HEK293 (cell line): ENCODE data around the gene DACT1.
A peak's percentile ranks its signal among the peaks of the same experiment; 100 is the strongest.

Experiments
- CTCF ChIA-PET: fragments of 350-600 bp; formaldehyde crosslinking; extraction: SDS; loops from one replicate; lab custom pipeline; 2021; ENCODE audit warnings: antibody characterized with exemption; lab: Yijun Ruan, JAX
- POLR2A ChIA-PET: fragments of 300-600 bp; formaldehyde crosslinking; extraction: SDS; loops from one replicate; lab custom pipeline; 2020; ENCODE audit warnings: antibody characterized with exemption, inconsistent platforms; lab: Yijun Ruan, JAX
- H3K27ac ChIP-seq: fragments of 200-500 bp; sonication (Bioruptor generic); 2 replicates; pipeline ENCODE4 v1.5.1; 2014; ENCODE audit warnings: low read depth, low read length, control low read depth, inconsistent platforms; ENCODE audit errors: extremely low read depth
- H3K36me3 ChIP-seq, 2 experiments: fragments of 200-500 bp in 1 of 2; sonication (Bioruptor generic) in 1 of 2; 1 replicate in 1 of 2; 2 replicates in 1 of 2; pipeline ENCODE4 v1.5.1; 2014 to 2017; ENCODE audit warnings: inconsistent platforms in 2 of 2, low read length in 2 of 2; ENCODE audit not compliant: control insufficient read depth in 2 of 2, insufficient read depth in 1 of 2
- H3K4me1 ChIP-seq: fragments of 200-500 bp; sonication (Bioruptor generic); 2 replicates; pipeline ENCODE4 v1.5.1; 2014; ENCODE audit warnings: mild to moderate bottlenecking, low read length, inconsistent platforms; ENCODE audit not compliant: control insufficient read depth, insufficient read depth
- H3K4me3 ChIP-seq: 2 replicates; pipeline ENCODE4 v1.5.1; 2011; ENCODE audit warnings: low read depth, mild to moderate bottlenecking, control low read depth, low read length, moderate library complexity
- H3K9me3 ChIP-seq: fragments of 200-500 bp; sonication (Bioruptor generic); 2 replicates; pipeline ENCODE4 v1.5.1; 2014; ENCODE audit warnings: low read depth, low read length, inconsistent platforms; ENCODE audit not compliant: control insufficient read depth, insufficient read depth
- EGR2 ChIP-seq: fragments of 450-650 bp; formaldehyde crosslinking; IDR thresholded peaks from 2 replicates; pipeline ENCODE4 v1.5.1; 2016; ENCODE audit warnings: low read depth, missing biosample characterization, missing genetic modification characterization
- FEZF1 ChIP-seq: fragments of 450-650 bp; formaldehyde crosslinking; IDR thresholded peaks from 2 replicates; pipeline ENCODE4 v1.5.1; 2016; ENCODE audit warnings: missing biosample characterization, missing genetic modification characterization
- GLIS2 ChIP-seq: fragments of 450-650 bp; formaldehyde crosslinking; IDR thresholded peaks from 2 replicates; pipeline ENCODE4 v1.5.1; 2016; ENCODE audit warnings: missing biosample characterization, missing genetic modification characterization
- OSR2 ChIP-seq: fragments of 450-650 bp; formaldehyde crosslinking; IDR thresholded peaks from 2 replicates; pipeline ENCODE4 v1.5.1; 2016; ENCODE audit warnings: missing biosample characterization, missing genetic modification characterization
- PRDM4 ChIP-seq: fragments of 450-650 bp; formaldehyde crosslinking; IDR thresholded peaks from 2 replicates; pipeline ENCODE4 v1.5.1; 2017; ENCODE audit warnings: missing biosample characterization, missing genetic modification characterization
- TRIM28 ChIP-seq: IDR thresholded peaks from 2 replicates; pipeline ENCODE4 v1.6.1; 2011; ENCODE audit warnings: low read length, control low read depth, borderline replicate concordance
- ZBTB17 ChIP-seq: fragments of 450-650 bp; formaldehyde crosslinking; IDR thresholded peaks from 2 replicates; pipeline ENCODE4 v1.5.1; 2016; ENCODE audit warnings: missing biosample characterization, missing genetic modification characterization
- ZBTB7A ChIP-seq: fragments of 450-650 bp; formaldehyde crosslinking; IDR thresholded peaks from 2 replicates; pipeline ENCODE4 v1.5.1; 2016; ENCODE audit warnings: low read depth, missing biosample characterization, missing genetic modification characterization
- ZBTB8A ChIP-seq: fragments of 450-650 bp; formaldehyde crosslinking; IDR thresholded peaks from 2 replicates; pipeline ENCODE4 v1.5.1; 2016; ENCODE audit warnings: missing biosample characterization, missing genetic modification characterization
- ZEB2 ChIP-seq: fragments of 450-650 bp; formaldehyde crosslinking; IDR thresholded peaks from 2 replicates; pipeline ENCODE4 v1.5.1; 2016; ENCODE audit warnings: missing biosample characterization, missing genetic modification characterization
- ZFP37 ChIP-seq: fragments of 450-650 bp; formaldehyde crosslinking; IDR thresholded peaks from 2 replicates; pipeline ENCODE4 v1.5.1; 2016; ENCODE audit warnings: missing biosample characterization, missing genetic modification characterization
- ZIC2 ChIP-seq: fragments of 450-650 bp; formaldehyde crosslinking; IDR thresholded peaks from 2 replicates; pipeline ENCODE4 v1.5.1; 2016; ENCODE audit warnings: missing biosample characterization, missing genetic modification characterization
- ZNF10 ChIP-seq: fragments of 450-650 bp; formaldehyde crosslinking; IDR thresholded peaks from 2 replicates; pipeline ENCODE4 v1.5.1; 2017; ENCODE audit warnings: missing biosample characterization, missing genetic modification characterization
- ZNF121 ChIP-seq: fragments of 450-650 bp; formaldehyde crosslinking; IDR thresholded peaks from 2 replicates; pipeline ENCODE4 v1.5.1; 2016; ENCODE audit warnings: missing biosample characterization, missing genetic modification characterization
- ZNF133 ChIP-seq: fragments of 450-650 bp; formaldehyde crosslinking; IDR thresholded peaks from 2 replicates; pipeline ENCODE4 v1.5.1; 2016; ENCODE audit warnings: missing biosample characterization, missing genetic modification characterization
- ZNF140 ChIP-seq: fragments of 450-650 bp; formaldehyde crosslinking; IDR thresholded peaks from 2 replicates; pipeline ENCODE4 v1.5.1; 2016; ENCODE audit warnings: missing biosample characterization, missing genetic modification characterization
- ZNF214 ChIP-seq: fragments of 450-650 bp; formaldehyde crosslinking; IDR thresholded peaks from 2 replicates; pipeline ENCODE4 v1.5.1; 2017; ENCODE audit warnings: missing biosample characterization, mild to moderate bottlenecking, missing genetic modification characterization, borderline replicate concordance
- ZNF221 ChIP-seq: fragments of 450-650 bp; formaldehyde crosslinking; IDR thresholded peaks from 2 replicates; pipeline ENCODE4 v1.5.1; 2017; ENCODE audit warnings: missing biosample characterization, missing genetic modification characterization, borderline replicate concordance
- ZNF23 ChIP-seq: fragments of 450-650 bp; formaldehyde crosslinking; IDR thresholded peaks from 2 replicates; pipeline ENCODE4 v1.5.1; 2016; ENCODE audit warnings: missing biosample characterization, missing genetic modification characterization, borderline replicate concordance
- ZNF248 ChIP-seq: fragments of 450-650 bp; formaldehyde crosslinking; IDR thresholded peaks from 2 replicates; pipeline ENCODE4 v1.5.1; 2017; ENCODE audit warnings: missing biosample characterization, missing genetic modification characterization
- ZNF274 ChIP-seq, 2 experiments: fragments of 200-500 bp in 1 of 2; fragments of 450-650 bp in 1 of 2; sonication (Bioruptor generic) in 1 of 2; formaldehyde crosslinking in 1 of 2; IDR thresholded peaks; 2 replicates each; pipeline versions ENCODE4 v1.5.1 to v1.6.1; 2014 to 2016; ENCODE audit warnings: borderline replicate concordance in 1 of 2, inconsistent platforms in 1 of 2, low read length in 1 of 2, missing biosample characterization in 1 of 2, missing genetic modification characterization in 1 of 2
- ZNF394 ChIP-seq: fragments of 450-650 bp; formaldehyde crosslinking; IDR thresholded peaks from 2 replicates; pipeline ENCODE4 v1.5.1; 2016; ENCODE audit warnings: missing biosample characterization, missing genetic modification characterization, mild to moderate bottlenecking, moderate library complexity, borderline replicate concordance
- ZNF423 ChIP-seq: fragments of 450-650 bp; formaldehyde crosslinking; IDR thresholded peaks from 2 replicates; pipeline ENCODE4 v1.5.1; 2016; ENCODE audit warnings: missing biosample characterization, missing genetic modification characterization
- ZNF48 ChIP-seq: fragments of 450-650 bp; formaldehyde crosslinking; IDR thresholded peaks from 2 replicates; pipeline ENCODE4 v1.5.1; 2016; ENCODE audit warnings: missing biosample characterization, missing genetic modification characterization
- ZNF513 ChIP-seq: fragments of 450-650 bp; IDR thresholded peaks from 2 replicates; pipeline ENCODE4 v1.5.1; 2018; ENCODE audit warnings: missing biosample characterization, missing genetic modification characterization
- ZNF514 ChIP-seq: fragments of 450-650 bp; formaldehyde crosslinking; IDR thresholded peaks from 2 replicates; pipeline ENCODE4 v1.5.1; 2016; ENCODE audit warnings: missing biosample characterization, missing genetic modification characterization
- ZNF544 ChIP-seq: fragments of 450-650 bp; formaldehyde crosslinking; IDR thresholded peaks from 2 replicates; pipeline ENCODE4 v1.5.0; 2017; ENCODE audit warnings: missing biosample characterization, missing genetic modification characterization
- ZNF548 ChIP-seq: fragments of 450-650 bp; formaldehyde crosslinking; IDR thresholded peaks from 2 replicates; pipeline ENCODE4 v1.5.1; 2016; ENCODE audit warnings: missing biosample characterization, missing genetic modification characterization
- ZNF624 ChIP-seq: fragments of 450-650 bp; formaldehyde crosslinking; IDR thresholded peaks from 2 replicates; pipeline ENCODE4 v1.5.1; 2017; ENCODE audit warnings: missing biosample characterization, missing genetic modification characterization
- ZNF76 ChIP-seq: fragments of 450-650 bp; formaldehyde crosslinking; IDR thresholded peaks from 2 replicates; pipeline ENCODE4; 2016; ENCODE audit warnings: low read depth, missing biosample characterization, missing genetic modification characterization, borderline replicate concordance
- ZSCAN23 ChIP-seq: fragments of 450-650 bp; formaldehyde crosslinking; IDR thresholded peaks from 2 replicates; pipeline ENCODE4 v1.5.1; 2016; ENCODE audit warnings: missing biosample characterization, missing genetic modification characterization
- ZSCAN30 ChIP-seq: fragments of 450-650 bp; IDR thresholded peaks from 2 replicates; pipeline ENCODE4 v1.5.1; 2018; ENCODE audit warnings: missing biosample characterization, mild to moderate bottlenecking, missing genetic modification characterization, moderate library complexity

The DACT1 gene

DNA sequence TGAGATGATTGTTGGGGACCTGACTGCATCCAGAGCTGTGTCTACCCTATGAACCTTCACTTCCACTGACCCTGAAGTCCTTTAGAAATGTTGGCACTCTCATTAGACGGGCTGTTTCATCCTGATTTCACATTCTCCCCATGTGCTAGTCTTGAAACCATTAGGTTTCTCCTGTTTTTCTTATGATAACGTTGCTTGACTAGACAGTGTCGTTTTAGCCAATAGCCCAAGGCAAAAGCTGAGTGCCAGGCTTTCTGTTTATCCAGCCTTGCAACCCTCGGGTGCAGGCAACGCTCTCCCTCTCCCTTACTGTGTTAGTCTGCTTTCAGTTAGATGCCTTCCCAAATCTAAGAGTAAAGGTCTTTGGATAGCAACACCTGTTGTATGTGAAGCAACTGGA lies 30.1 kb downstream of the DACT1 start (continued):
- TF ChIP-seq GLIS2 (tag by site-specific recombination) (no peak), ZBTB7A (tag by site-specific recombination) (no peak), ZBTB8A (tag by site-specific recombination) (peak; percentile 21; the same call in 1 of the 2 replicates), ZBTB17 (peak; percentile 15; the same call in 1 of the 2 replicates), ZFP37 (tag by site-specific recombination) (no peak), TRIM28 (peak; percentile 71; the same call in 1 of the 2 replicates), ZEB2 (tag by site-specific recombination) (no peak), ZNF48 (tag by site-specific recombination) (no peak), ZNF514 (no peak), ZNF76 (tag by site-specific recombination) (no peak), OSR2 (tag by site-specific recombination) (no peak), ZSCAN30 (tag by site-specific recombination) (no peak), ZNF274 (IDR thresholded peaks at IDR 0.05; ENCODE audit: low read length) (no peak), ZNF274 (tag by site-specific recombination; IDR thresholded peaks at IDR 0.05; ENCODE audit: borderline replicate concordance) (no peak), FEZF1 (peak; percentile 39; the same call in 1 of the 2 replicates), ZNF624 (no peak), ZNF23 (tag by site-specific recombination) (no peak), ZNF133 (tag by site-specific recombination) (no peak), ZNF248 (no peak), ZNF548 (tag by site-specific recombination) (no peak), ZNF394 (tag by site-specific recombination) (no peak), ZNF214 (no peak)

GRCh38 chr14:58668848-58669480 lies 31.2 kb downstream of the DACT1 start:
- ChIA-PET POLR2A (no interaction called here), CTCF (interaction anchor here (0.5 to 1.4 kb wide), 2 partner anchors 14 to 27 kb away, joined by 4 read pairs; no protein-coding TSS in a partner anchor)
- H3K36me3 ChIP-seq = no peaks in the 10 kb centered on the region
- H3K27ac ChIP-seq = peak overlapping the region; percentile 70; the same call in 1 of the 2 replicates
- peak; percentile 92 for TF ChIP-seq ZIC2 (tag by site-specific recombination)
- TF ChIP-seq TRIM28 = peak; percentile 65; the same call in 1 of the 2 replicates
- no peak for TF ChIP-seq ZNF248
- H3K4me3 ChIP-seq = no peak overlapping the region
- no peaks in the 10 kb centered on the region for H3K9me3 ChIP-seq
- H3K4me1 ChIP-seq = peaks cover 39% of the 10 kb centered on the region

- no peaks in the 10 kb centered on the region for H3K36me3 ChIP-seq
- peaks cover 39% of the 10 kb centered on the region for H3K4me1 ChIP-seq
- ChIA-PET CTCF (no interaction called here), POLR2A (no interaction called here)
- no peak overlapping the region for H3K4me3 ChIP-seq
- no peaks in the 10 kb centered on the region for H3K9me3 ChIP-seq
- H3K27ac ChIP-seq = no peak overlapping the region; the same call in 1 of the 2 replicates
- TF ChIP-seq PRDM4 (tag by site-specific recombination) = no peak
- no peak for TF ChIP-seq ZNF10
- no peak for TF ChIP-seq ZNF221 (tag by site-specific recombination)
- TF ChIP-seq ZNF121 (tag by site-specific recombination) = no peak
- no peak for TF ChIP-seq ZBTB8A (tag by site-specific recombination)
- TF ChIP-seq ZNF513 (tag by site-specific recombination) = no peak
- TF ChIP-seq ZNF423 = no peak
- no peak for TF ChIP-seq EGR2 (tag by site-specific recombination)
- no peak for TF ChIP-seq ZNF140 (tag by site-specific recombination)
- TF ChIP-seq ZSCAN23 = no peak
- no peak for TF ChIP-seq ZNF544 (tag by site-specific recombination)
- no peak for TF ChIP-seq ZNF394 (tag by site-specific recombination)
These were observed 31.9 kb downstream of the DACT1 start for GRCh38 chr14:58669556-58670200.
